ENCODE data around the gene TRPM3. TPM values are rescaled to one million over a fixed set of nuclear protein-coding genes. Genes with fewer than 3 reads are reported as not detected.

The TRPM3 gene
- total RNA-seq, 2 donors from 2014 or later, result 0.02 TPM; not detected in 1

DNA sequence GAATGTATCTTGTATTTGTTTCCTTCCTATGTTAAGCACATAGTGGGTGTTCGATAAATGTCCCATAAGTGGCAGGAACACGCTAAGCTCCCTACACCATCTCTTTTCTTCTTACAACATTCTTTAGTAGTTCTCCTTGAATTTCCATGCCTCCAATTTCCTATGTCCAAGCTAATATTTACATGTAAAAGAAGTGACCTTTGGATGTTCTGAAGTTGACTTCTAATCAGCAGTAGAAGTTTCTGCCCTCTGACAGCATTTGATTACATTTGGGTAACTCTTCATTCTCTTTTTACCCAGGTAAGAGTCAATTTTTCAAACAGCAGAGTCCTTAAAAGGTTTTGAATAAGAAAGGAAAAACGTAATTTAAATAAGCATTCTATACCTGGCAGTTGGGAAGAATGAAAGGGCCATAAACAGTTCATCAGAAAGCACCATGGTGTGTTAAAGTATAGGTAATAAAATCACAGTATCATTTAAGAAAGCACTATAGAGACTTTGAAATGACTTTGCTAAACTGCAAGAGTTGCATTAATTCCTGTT lies 78.9 kb downstream of the TRPM3 start:
- DNase-seq (ENCODE audit: low spot score in 2 of 2) (no peak), ATAC-seq (no peak)
- no peaks in the 10 kb centered on the region for H3K36me3 Mint-ChIP-seq
- H3K9me3 Mint-ChIP-seq, result no peaks in the 10 kb centered on the region
- no peak overlapping the region for H3K27ac Mint-ChIP-seq

DNA sequence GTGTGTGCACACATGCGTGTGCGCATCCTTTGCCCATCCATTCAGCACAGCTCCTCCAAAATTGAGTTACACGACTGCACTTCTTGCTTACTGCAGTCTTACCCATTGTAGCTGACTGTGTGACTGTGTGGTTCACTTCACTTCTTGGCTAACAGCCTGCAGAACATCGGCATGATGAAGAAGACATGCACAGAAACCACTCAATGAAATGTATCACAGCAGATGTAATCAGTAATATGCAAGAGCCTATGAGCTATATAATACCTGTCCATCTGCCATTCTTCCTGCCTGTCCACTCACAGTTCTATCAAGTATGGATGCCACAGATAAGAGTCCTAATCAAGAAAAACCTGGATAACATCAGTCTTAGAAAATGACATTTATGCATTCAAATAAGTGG lies 83.9 kb downstream of the TRPM3 start:
- Mint-ChIP-seq H3K27ac (no peak overlapping the region), H3K36me3 (no peaks in the 10 kb centered on the region), H3K9me3 (no peaks in the 10 kb centered on the region)
- ATAC-seq (no peak), DNase-seq (ENCODE audit: low spot score in 2 of 2) (no peak)

DNA sequence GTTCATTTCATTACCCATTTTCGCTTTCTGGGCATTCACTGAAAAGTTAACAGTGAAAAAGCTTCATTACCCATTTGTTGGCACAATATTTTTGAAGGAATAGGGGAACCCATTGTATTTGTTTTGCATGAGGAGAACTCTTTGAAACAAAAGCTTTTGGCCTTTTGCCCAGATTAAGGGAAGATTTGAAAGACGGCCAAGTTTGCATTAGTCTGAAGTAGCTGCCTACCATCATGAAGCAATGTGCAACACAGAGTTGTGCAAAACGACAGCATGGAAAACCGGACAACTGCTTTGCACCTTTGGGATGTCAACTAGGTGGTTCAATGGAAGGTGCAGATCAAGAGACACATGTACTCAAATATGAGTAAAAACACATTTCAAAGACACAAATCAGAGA lies 84.9 kb downstream of the TRPM3 start:
- DNase-seq (ENCODE audit: low spot score in 2 of 2) (no peak), ATAC-seq (no peak)
- no peaks in the 10 kb centered on the region for H3K36me3 Mint-ChIP-seq
- no peaks in the 10 kb centered on the region for H3K9me3 Mint-ChIP-seq
- no peak overlapping the region for H3K27ac Mint-ChIP-seq

DNA sequence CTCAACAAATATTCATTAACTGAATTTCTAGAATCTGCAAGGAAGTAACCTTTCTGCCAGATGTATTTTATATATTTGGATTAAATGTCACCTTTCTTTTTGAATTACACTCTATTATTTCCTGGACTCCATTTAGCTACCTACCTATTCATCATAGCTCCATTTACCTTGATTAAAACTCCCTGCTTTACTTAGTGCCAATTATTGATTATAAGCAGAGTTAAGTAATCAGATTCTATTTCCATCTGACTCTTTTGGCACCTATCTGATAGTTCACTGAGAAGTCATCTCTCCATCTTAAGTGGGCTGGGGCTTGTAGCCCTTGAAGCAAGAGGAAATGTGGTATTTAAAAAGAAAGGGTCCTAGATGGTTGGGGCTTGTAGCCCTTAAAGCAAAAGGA lies 88.6 kb downstream of the TRPM3 start:
- DNase-seq (ENCODE audit: low spot score in 2 of 2) (no peak), ATAC-seq (no peak)
- Mint-ChIP-seq H3K36me3 (no peaks in the 10 kb centered on the region), H3K9me3 (no peaks in the 10 kb centered on the region), H3K27ac (no peak overlapping the region)

DNA sequence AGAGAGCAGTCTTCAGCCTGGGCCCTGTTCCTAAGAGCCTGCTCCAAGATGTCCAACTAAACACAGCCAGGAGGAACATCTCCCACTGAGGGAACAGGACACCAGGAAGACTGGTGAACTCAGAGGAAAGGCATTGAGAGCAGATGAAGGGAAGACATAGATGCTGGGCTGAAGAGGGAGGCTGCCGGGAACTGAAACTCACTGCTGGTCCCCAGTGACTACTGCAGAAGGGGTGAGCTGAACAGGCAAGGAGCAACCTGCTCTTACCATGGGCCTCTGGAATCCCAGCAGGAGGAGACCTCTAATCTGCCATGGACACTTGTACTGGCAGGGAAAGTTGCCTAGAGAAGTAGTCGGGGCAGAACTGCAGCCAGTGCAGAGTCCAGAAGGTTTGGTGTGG lies 95.7 kb downstream of the TRPM3 start:
- Mint-ChIP-seq H3K27ac (no peak overlapping the region), H3K9me3 (peaks cover 3 to 5% of the 10 kb centered on the region in 2 donors)
- DNase-seq (ENCODE audit: low spot score in 2 of 2), result no peak

DNA sequence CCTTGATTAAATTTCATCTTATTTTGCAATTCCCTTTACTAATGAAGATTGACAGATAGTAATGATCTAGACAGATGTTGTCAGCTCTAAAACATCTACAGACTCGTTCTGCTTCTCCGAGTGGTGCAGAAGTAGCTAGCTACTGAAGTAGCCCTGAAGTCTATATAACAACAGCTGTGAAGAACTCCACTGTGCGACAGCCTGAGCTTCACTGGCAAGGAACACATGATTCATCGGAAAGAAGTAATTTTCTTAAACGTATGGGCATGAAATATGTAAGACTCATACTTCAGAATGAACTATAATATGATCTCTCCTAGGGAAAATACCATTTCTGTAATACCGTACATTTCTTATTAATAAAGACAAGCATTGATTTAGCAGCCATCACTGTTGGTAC lies 96.2 kb downstream of the TRPM3 start:
- Mint-ChIP-seq H3K27ac (no peak overlapping the region), H3K36me3 (no peaks in the 10 kb centered on the region), H3K9me3 (peaks cover 3 to 5% of the 10 kb centered on the region in 2 donors)
- DNase-seq (ENCODE audit: low spot score in 2 of 2) (no peak), ATAC-seq (no peak)

More for the DNA sequence above, 95.7 kb downstream of the TRPM3 start:
- no peaks in the 10 kb centered on the region for H3K36me3 Mint-ChIP-seq
- no peak for ATAC-seq

DNA sequence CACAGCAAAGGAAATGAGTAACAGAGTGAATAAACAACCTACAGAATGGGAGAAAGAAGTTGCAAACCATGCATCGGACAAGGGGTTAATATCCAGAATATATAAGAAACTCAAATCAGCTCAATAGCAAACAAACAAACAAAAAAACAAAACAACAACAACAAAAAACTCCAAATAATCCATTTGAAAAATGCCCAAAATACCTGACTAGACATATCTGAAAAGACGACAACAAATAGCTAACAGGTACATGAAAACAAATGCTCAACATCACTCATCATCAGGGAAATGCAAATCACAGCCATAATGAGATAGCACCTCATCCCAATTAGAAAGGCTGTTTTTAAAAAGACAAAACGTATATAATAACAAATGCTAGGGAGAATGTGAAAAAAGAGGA lies 111.2 kb downstream of the TRPM3 start:
- peaks cover under 1 to 14% of the 10 kb centered on the region in 2 donors for H3K9me3 Mint-ChIP-seq
- no peak for ATAC-seq

DNA sequence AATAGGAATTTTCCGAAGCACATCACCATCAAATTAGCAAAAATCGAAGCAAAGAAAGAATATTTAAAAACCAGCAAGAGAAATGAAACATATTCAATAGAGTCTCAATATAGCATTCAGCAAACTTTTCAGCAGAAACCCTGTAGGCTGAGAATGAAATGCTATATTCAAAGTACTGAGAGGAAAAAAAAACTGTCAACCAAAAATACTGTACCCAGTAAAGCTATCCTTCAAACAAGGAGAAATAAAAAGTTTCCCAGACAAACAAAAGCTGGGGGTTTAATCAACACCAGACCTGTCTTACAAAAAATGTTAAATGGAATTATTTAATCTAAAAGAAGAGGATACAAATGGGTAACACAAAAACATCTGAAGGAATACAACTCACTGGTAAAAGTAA lies 116.0 kb downstream of the TRPM3 start:
- peaks cover 7 to 9% of the 10 kb centered on the region in 2 donors for H3K36me3 Mint-ChIP-seq
- H3K27ac Mint-ChIP-seq, result no peak overlapping the region
- no peak for DNase-seq (ENCODE audit: low spot score in 2 of 2)
- peaks cover 7 to 20% of the 10 kb centered on the region in 2 donors for H3K9me3 Mint-ChIP-seq
- ATAC-seq, result no peak

More for the DNA sequence above, 111.2 kb downstream of the TRPM3 start:
- Mint-ChIP-seq H3K27ac (no peak overlapping the region), H3K36me3 (peaks cover 1 to 2% of the 10 kb centered on the region in 2 donors)
- DNase-seq (ENCODE audit: low spot score in 2 of 2), result no peak

DNA sequence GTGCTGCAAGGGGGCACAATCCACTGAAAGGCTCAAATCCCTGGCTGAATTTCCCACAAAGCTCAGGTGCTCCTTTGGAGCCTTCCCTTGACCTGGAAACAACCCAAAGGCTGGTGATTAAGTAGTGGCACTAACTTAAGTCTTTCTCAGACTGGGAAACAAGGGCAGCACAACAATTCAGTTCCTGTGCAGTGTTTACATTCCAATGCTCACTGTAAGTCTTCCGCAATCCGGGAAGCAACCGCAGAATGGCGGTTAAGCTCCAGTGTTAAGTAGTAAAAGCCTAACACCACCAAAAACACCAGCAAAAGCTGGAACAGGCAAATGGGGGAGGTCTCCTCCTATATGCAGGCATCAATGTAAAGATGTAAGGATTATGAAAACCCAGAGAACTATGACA lies 117.2 kb downstream of the TRPM3 start:
- DNase-seq (ENCODE audit: low spot score in 2 of 2) (no peak), ATAC-seq (no peak)
- Mint-ChIP-seq H3K9me3 (peaks cover 7 to 20% of the 10 kb centered on the region in 2 donors), H3K27ac (no peak overlapping the region), H3K36me3 (peaks cover 7 to 9% of the 10 kb centered on the region in 2 donors)

DNA sequence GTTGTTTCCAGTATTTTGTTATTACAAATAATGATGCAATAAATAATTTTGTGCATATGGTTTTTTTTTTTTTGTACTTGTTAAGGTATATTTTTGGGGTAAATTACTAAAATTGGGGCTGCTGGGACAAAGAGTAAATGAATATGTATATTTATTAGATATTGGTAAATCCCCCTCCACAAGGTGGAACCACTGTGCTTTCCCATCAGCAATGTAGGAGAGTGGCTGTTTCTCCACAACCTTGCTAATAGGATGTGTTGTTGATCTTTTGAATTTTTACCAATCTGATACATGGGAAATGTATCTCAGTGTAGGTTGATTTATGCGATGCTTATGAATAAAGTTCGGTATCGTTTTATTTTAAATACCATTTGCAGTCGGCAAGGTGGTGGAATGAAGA lies 118.1 kb downstream of the TRPM3 start:
- Mint-ChIP-seq H3K9me3 (peaks cover 7 to 20% of the 10 kb centered on the region in 2 donors), H3K27ac (no peak overlapping the region), H3K36me3 (peaks cover 7 to 9% of the 10 kb centered on the region in 2 donors)
- DNase-seq (ENCODE audit: low spot score in 2 of 2) (no peak), ATAC-seq (no peak)

DNA sequence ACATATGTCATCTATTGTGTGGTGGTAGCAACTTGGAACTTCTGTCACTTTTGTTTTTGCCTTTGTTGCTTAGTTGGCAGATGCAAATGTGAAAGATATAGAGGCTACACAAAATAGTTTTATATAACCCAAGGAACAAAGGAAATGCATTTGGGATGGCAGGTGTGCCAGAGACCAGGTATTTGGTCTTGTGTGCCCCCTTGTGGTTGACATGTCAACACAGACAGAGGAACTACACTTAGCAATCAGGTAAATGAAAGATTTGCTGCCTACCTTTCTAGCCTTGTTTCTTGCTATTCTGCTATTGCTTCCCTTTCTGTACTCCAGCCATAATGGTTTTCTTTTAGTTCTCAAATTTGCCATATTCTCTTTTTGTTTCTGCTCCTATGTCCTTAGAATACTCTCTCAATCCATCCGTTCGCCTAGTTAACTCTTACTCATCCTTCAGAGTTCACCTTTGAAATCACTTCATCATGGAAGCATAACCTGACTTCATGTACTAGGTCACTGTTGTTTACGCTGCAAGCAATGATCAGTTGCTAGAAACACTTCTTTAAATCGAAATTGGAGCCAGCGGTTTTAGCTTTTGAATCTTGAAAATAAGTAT lies 119.5 kb downstream of the TRPM3 start:
- DNase-seq (ENCODE audit: low spot score in 2 of 2), result peak in 1 of 2 donors; percentile 3
- no peak for ATAC-seq
- peaks cover 7 to 9% of the 10 kb centered on the region in 2 donors for H3K36me3 Mint-ChIP-seq
- H3K9me3 Mint-ChIP-seq, result peaks cover 7 to 14% of the 10 kb centered on the region in 2 donors
- H3K27ac Mint-ChIP-seq, result no peak overlapping the region

DNA sequence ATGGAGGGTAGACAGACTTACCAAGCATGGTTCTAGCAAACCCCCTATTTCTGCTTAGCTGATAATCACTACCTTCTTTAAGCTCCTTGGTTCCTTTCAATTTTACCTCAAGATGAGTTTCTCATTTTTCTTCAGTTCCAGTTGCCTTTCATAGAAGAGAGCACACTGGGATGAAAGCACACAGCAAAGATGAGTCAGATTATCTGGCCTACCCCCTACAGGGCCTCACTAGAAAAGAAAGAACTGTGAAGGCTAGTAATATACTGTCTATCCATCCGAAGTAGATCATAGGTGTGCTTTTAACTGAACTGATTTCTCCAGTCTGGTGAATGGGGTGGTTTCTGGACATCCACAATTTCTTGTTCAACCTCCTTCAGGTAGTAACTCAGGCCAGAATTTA lies 122.5 kb downstream of the TRPM3 start:
- Mint-ChIP-seq H3K36me3 (no peaks in the 10 kb centered on the region), H3K27ac (no peak overlapping the region), H3K9me3 (no peaks in the 10 kb centered on the region)
- DNase-seq (ENCODE audit: low spot score in 2 of 2) (no peak), ATAC-seq (no peak)

DNA sequence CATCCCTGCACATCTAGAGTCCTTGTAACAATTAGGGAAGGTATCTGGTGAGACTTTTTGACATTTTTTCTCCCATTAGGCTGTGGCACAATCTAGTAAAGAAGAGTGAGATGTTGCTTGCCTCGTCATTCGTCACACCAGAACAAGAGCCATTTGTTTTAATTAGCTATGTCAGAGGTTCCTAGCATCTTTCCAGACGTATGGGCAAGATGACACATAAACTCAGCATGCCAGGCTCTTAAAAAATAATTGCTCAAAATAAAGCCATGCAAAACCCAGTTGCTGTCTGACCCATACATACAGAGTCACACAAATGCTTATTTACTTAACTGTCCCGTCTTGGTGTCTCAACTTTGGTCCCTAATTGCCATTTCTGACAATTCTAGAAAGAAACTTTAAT lies 125.9 kb downstream of the TRPM3 start:
- Mint-ChIP-seq H3K36me3 (no peaks in the 10 kb centered on the region), H3K27ac (no peak overlapping the region), H3K9me3 (no peaks in the 10 kb centered on the region)
- DNase-seq (ENCODE audit: low spot score in 2 of 2) (no peak), ATAC-seq (no peak)

DNA sequence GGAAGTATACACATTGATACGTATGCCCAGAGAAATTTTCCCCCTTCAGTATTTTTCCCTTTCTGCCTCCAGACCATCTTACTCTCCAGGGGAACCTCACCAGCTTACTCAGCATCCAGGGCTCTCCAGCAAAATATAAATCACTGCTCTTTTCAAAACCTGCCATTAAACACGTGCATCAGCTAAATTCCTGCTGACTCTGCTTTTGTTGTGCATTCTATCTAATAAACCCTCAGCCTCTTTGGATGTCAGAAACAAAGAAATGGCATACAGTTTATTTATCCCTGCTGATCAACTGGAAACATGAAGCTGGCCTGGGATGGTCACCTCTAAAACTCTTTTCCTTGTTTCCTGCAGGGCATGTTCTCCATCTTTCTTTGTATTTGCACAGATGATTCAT lies 126.8 kb downstream of the TRPM3 start:
- no peak for DNase-seq (ENCODE audit: low spot score in 2 of 2)
- Mint-ChIP-seq H3K36me3 (no peaks in the 10 kb centered on the region), H3K27ac (no peak overlapping the region), H3K9me3 (no peaks in the 10 kb centered on the region)
- no peak for ATAC-seq

DNA sequence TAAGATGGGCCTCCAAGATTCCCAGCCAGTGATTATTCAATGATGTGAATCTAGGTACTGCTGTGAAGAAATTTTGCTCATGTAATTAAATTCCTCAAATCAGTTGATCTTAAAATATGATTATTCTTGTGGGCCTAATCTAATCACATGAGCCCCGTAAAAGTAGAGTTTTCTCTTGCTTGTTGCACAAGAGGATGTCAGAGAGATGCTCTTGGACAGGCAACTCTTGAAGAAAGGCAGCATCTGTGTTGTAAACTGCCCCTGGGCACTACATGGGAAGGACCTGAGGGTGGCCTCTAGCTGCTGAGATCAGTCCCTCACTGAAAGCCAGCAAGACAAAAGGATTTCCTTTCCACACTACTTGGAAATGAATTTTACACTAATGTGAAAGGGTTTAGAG lies 132.9 kb downstream of the TRPM3 start:
- ATAC-seq, result no peak
- H3K27ac Mint-ChIP-seq, result no peak overlapping the region
- DNase-seq (ENCODE audit: low spot score in 2 of 2), result no peak
- no peaks in the 10 kb centered on the region for H3K9me3 Mint-ChIP-seq
- H3K36me3 Mint-ChIP-seq, result no peaks in the 10 kb centered on the region

DNA sequence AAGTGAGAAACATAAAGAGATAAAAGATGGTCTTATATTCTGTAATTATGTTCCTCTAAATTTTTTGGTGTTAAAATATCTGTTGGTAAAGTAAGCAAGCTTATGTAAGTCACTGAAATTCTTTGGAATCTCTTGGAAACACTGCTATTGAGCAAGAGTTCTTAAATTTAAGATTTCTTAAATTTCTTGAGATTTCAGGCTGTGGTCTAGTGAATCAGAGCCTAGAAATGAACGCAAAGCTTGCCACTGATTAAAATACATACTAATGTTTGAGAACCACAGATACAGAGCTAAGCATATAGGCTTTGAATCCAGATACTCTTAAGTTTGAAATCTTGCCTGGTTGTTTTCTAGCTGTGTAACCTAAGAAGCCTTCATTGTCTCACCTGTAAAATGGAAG lies 133.4 kb downstream of the TRPM3 start:
- peaks cover 4% of the 10 kb centered on the region in 2 donors for H3K9me3 Mint-ChIP-seq
- no peak overlapping the region for H3K27ac Mint-ChIP-seq
- no peaks in the 10 kb centered on the region for H3K36me3 Mint-ChIP-seq
- DNase-seq (ENCODE audit: low spot score in 2 of 2) (no peak), ATAC-seq (no peak)

DNA sequence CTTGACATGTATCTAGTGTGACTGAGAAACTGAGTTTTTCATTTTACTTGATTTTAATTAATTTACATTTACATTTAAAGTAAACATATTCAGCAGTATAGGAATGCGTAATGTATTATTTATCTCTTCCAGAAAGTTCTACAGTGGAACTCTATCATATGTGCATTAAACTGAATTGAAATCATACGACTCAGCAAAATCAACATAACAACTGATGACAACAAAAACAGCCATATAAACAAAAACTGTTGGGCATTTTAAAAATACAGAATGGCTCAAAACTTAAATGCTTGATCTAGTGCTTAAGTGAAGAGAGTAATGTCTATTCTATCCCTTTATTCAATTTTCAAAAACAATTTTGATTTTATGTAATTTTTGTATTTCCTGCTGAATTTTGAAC lies 134.4 kb downstream of the TRPM3 start:
- no peaks in the 10 kb centered on the region for H3K36me3 Mint-ChIP-seq
- peaks cover 6% of the 10 kb centered on the region in 2 donors for H3K9me3 Mint-ChIP-seq
- no peak for DNase-seq (ENCODE audit: low spot score in 2 of 2)
- no peak for ATAC-seq
- no peak overlapping the region for H3K27ac Mint-ChIP-seq

DNA sequence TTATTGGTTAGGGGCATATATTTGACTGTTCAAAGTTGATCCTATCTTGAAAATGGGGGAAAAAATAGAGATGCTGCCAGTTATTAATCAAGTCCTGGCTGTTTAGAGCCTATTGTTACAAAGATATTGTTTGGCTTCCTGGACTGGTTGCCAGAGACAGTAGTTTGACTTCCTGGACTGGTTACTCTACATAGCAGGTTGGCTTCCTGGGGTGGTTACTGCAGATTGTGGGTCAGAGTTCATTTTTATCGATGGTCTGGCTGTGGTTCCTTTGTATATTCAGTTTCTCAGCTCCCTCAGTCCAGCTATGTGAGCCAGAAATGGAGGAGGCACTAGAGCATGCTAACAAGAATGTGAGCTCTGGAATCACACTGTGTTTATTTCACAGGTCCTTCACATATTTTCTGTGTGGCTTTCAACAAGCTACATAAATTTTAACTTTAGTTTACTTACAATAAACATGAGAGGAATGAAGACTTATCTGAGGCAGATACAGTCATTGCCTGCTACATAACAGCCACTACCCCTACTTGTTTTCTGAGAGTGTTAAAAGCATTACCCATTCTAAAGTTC lies 137.6 kb downstream of the TRPM3 start:
- Mint-ChIP-seq H3K27ac (no peak overlapping the region), H3K9me3 (peaks cover 6% of the 10 kb centered on the region in 2 donors), H3K36me3 (no peaks in the 10 kb centered on the region)
- no peak for DNase-seq (ENCODE audit: low spot score in 2 of 2)
- ATAC-seq, result no peak

All from activated naive CD4-positive, alpha-beta T cell treated with anti-CD3 and anti-CD28 coated beads, Interleukin-2, amount 50 U/mL, for 72 hours (primary cell).